HG03342 (cell line): ENCODE measurements around the gene MCOLN2.
"Not testable (repeated sequence)": the region's sequence is repeated elsewhere in the genome, so short reads cannot be mapped to it uniquely, and the experiment has no call there.

Experiments used
- ATAC-seq: cut with Tn5 transposase; IDR thresholded peaks from one replicate; pipeline ENCODE4 v1.9.1; 2021; ENCODE audit warnings: mild to moderate bottlenecking, moderate library complexity; ENCODE audit not compliant: unreplicated experiment

MCOLN2 gene

DNA sequence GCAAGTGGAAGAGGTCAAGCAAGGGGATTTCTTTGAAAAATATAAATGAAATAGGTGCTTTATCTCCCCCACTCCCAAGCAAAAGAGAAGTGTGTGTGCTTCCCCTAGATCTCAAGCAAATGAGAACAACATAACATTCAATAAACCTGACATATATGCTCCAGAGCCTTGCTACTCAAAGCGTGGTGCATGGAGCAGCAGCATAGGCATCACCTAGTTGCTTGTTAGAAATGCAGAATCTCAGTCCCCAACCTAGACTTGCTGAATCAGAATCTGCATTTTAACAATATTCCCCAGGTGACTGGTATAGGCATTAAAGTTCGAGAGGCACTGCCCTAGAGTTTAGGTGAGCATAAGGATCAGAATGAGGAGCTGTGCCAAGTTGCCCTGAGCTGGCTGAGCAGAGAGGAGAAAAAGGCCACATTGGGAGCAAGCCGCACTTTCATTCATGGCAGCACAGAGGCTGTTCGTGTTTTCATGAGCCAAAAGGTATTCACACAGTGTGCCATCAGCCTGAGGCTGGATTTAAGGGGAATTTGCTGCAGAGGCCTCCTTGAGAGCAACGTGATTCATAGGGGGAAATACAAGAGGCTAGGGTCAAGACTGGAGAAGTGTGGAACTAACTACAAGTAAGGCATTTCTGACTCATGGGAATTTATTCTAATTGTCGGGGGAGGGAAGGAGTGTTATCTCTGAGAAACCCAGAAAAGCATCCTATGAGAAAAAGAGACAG lies 89.7 kb downstream of the MCOLN2 start:
- ATAC-seq = no peak

DNA sequence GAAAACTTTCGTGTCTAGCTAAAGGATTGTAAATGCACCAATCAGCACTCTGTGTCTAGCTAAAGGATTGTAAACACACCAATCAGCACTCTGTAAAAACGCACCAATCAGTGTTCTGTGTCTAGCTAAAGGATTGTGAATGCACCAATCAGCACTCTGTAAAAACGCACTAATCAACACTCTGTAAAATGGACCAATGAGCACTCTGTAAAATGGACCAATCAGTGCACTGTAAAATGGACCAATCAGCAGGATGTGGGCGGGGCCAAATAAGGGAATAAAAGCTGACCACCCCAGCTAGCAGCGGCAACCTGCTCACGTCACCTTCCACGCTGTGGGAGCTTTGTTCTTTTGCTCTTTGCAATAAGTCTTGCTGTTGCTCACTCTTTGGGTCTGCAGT lies 94.2 kb downstream of the MCOLN2 start:
- not testable (repeated sequence) for ATAC-seq

DNA sequence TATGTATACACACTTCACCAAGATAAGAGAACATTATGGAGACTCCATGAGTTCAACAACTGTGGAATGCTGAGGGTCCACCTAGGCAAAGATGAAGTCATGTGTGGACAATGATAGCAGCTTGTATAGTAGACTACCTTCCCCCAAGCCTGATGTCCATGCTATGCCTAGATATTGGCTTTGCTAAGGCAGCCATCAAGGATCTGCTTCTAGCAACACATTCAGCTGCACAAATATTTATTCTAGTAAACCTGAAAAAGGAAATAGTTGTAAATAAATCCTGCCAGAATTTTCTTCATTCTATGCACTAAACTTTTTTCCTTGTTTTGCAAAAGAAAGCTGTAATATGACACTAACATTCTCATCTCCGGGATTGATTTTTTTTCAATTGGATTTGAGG lies 96.9 kb downstream of the MCOLN2 start:
- no peak for ATAC-seq

DNA sequence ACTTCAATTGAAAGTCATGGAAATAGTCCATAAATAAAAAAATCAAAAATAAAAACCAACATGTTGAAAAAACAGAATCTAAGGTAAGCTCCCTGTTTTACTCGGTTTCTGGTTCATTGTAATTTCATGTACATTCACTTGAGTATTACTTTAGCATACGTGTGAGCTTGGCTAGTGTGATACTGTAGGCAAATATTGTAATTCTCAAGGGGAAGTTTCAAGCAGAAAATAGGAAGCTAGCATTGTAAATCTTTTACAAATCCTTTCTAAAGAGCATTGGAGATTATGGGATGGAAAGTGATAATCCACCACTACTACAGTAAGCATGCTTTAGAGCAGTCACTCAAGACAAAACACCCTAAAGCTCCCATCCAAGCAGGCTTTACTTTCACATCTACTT lies 100.6 kb downstream of the MCOLN2 start:
- ATAC-seq = no peak

DNA sequence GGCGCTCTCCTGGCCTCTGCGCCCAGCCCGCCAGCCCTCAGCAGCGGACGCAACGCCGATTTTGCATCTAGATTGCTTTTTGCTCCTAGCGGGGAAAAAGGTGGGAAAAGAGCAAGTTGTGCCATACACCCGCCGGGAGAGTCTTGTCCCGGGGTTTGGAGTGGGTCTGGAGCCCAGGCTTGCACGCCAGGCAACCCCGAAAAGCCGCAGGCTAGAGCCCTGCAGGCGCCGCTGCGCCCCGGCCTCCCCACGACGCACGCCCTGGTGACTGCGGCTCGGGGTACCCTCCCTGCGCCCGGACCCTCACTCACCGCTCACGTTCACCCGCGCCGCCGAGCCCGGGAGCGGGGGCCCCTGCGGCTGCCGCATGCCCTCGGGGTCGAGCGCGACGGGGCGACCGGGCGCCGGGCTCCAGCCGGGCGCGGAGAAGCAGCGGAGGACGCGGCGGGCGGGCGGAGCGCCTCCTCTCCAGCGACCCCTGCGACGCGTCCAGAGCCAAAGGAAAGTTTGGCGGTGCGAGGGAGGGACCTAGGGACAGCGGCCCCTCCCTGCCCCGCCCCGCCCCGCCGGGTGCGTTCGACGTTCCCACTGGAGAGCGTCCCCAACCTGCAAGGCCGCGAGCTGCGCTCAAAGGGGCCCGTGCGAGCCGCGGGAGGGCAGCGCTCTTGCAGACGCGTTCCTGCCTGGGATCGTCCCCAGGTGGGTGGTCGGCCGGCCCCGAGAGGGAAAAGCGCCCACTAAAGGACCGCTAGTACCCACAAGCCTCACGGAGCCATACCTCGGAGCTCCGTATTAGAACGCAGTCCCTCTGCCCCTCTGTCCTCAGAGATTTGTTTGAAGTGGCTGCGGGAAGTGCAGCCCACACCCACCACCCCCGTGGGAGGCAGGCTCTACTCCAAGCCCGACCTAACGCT lies 104.0 kb downstream of the MCOLN2 start, which contains the start of gene LPAR3:
Gene LPAR3 (minus strand): TSS at position 502 of the 914 bp plus-strand sequence. CDS start 27,086 bp downstream, outside the sequence.
- no peak for ATAC-seq

DNA sequence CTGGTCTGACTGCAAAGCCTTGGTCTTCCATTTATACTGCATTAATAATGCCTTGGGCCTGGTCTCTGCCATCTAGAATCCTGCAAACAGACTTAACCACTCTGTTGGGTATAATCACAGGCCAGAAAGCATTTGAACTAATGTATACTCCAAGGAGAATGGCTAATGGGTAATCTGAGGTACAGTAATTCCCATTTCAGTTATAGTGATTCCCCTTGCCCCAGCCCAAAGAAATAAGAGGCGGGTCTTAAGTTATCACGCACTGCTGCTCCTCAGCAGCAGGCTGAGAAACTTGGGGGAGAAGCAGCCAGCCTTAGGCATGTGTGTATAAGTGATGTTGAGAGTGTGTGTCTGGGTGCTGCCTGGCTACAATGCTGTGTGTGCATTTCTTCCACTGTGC lies 106.3 kb downstream of the MCOLN2 start:
- no peak for ATAC-seq

DNA sequence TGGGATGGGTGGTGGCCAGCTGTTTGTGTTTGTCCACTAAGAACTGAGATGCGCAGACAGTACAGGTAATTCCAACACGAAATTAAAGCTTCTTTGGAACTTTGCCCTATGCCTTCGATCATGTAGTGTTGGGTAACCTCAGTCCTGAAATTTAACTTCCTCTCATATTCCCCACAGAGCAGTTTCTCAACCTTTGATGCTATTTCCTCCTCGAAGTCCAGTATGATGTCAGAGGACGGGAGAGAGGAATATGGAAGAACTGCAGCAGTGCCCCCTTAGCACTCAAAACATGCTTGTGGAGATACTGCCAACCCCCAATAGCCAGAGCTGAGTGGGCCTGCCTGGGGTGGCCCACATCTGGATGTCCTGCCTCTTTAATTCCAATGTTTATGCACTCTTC lies 107.5 kb downstream of the MCOLN2 start:
- no peak for ATAC-seq

DNA sequence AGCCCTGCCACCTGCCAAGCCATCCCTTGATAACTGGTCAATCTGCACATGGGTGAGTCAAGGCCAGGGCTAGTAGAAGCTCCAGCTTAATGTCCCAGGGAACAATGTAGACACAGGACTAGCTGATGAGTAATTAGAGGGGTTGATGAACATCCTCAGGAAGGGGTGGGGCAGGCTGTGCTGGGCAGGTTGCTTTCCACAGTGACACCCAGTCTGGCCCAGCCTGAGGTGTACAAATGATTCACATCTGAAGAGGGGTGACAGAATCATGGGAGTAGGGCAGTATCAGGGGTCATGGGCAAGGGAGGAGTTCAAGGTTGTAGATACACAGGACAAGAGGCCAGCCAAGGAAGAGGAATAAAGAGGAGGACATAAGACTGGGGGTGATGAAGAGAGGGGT lies 108.2 kb downstream of the MCOLN2 start:
- ATAC-seq = no peak

DNA sequence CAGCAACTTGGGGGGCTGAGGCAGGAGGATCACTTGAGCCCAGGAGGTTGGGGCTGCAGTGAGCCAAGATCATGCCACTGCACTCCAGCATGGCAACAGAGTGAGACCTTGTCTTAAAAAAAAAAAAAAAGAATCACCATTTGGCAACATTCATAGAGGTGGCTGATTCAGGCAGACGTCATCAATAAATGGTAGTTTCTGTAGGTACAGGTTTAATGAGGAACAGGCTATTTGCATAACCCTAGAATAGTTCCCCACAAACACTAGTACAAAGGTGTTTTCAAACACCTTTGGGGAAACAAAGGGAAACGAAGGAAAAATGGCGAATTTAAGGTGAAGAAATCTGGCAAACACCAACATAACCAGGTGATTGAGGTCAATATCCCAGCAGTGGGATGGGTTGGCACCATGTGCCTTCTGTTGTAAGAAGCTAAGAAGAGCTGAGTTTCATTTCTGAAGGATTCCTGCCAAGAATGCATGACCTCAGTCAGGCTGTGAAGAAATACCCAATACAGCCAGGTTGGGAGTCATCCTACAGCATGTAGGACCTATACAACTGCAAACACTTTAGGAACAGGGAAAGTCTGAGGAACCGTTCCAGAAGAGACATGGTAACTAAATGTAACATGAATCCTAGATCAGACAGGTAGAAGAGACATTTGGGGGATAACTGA lies 109.5 kb downstream of the MCOLN2 start:
- ATAC-seq = no peak

DNA sequence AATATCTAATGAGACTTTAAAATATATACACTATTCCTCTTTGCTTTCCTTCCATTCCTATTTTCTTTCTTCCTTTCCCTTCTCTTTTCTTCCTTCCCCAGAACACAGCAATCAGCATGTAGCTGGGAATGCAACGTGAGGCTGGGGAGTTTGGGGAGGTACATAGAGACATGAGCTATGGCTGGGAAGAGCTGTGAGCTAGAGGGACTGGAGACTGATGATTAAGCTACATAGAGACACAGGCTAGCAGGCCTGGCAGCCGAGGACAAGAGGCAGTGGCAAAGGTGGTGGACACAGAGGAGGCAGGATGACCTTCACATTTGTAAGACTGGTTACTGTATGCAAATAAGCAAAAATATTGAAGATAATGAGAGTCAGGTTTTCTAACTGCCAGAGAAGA lies 111.4 kb downstream of the MCOLN2 start:
- ATAC-seq = no peak

DNA sequence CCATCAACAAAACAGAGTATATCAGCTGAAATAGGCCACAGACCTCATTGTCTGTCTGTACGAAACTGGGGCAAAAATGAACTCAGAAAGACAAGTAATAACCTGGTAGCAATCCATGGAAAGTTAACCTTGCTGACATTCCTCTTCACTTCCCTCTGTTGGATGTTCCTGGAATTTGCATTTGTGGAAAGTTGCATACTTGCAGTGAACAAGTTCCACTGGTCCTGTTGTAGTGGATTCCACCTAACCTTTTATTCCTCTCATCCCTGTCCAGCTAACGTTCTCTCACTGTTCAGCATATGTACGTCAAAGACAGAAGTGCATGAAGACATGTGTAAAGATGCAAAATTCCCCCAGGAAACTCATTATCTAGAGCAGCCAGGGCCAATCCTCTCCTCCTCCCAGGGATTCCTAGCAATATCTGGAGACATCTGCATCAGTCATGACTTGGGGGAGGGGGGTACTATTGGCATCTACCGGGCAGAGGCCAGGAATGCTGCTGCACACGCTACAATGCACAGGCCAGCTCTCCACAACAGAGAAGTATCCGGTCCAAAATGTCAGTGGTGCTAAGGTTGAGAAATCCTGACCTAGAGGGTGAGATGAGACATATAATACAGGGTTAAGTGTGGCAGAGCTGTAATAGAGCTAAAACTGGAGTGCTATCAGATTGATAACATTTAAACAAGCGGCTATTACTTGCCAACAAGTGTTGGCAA lies 112.1 kb downstream of the MCOLN2 start:
- no peak for ATAC-seq

DNA sequence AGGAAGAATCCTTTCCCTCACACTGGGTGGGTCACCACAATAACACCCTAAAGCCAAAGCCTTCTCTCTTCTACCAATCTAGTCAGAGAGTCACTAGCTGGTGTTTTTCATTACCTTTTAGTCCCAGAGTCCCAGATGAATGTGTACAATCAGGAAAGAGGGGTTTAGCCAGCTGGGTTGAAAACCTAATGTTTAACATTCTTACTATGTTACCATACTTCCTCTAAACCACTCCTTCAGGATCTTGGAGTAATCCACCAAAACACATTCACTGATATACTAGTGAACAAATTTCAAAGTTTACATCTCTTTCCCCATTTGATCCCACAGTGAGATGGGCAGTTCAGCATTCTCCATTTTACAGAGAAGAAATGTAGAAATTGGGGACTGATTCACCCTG lies 113.6 kb downstream of the MCOLN2 start:
- no peak for ATAC-seq

DNA sequence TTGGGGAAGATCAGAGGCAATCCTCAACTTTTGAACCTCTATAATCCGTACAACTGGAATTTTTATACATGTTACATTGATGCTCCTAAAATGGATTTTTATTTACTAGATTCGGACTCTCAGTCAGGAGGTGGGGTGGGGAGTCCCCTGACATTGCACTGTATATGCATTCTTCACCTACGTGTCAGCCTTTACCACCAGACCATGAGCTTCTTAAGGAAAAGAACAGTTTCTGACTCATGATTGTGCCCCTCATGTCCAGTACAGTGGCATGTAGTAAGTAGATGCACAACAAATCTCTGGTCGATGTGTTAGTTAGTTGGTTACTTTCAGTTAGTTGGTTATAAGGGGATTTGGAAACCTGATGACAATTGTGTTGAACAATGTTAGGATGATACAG lies 119.3 kb downstream of the MCOLN2 start:
- ATAC-seq = no peak

DNA sequence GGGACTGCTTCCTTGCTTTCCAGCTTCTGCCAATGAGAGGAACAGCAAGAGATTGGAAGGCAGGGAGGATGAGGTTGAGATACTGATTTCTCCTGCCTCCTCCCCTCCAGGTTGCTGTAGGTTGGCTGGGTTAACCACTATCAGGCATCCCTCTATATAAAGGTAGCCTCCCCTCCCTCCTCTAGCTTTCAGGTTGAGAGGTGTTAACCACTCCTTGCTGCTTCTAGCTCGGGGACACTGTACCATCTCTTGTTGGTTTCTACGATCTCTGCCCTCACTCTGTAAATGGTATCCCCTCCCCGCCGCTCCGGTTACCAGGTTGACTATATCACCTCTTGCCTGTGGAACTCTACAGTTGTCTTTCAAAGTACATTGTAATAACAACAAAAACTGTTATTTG lies 120.6 kb downstream of the MCOLN2 start:
- no peak for ATAC-seq
